Skin of body (tissue), 2 donors: ENCODE results near the gene ITPRID1. TPM values are rescaled to one million over a fixed set of nuclear protein-coding genes. Genes with fewer than 3 reads are reported as not detected.
"Not testable (repeated sequence)": the region's sequence is repeated elsewhere in the genome, so short reads cannot be mapped to it uniquely, and the experiment has no call there.

Source experiments
- DNase-seq: peaks from one replicate; lab custom pipeline; 2025; lab: John Stamatoyannopoulos, UW
- total RNA-seq: library from RNA; depleted of rRNA; stranded (reverse); fragments of >200 nt; gene quantifications from one replicate; pipeline ENCODE4 v1.2.3, GENCODE V29; 2014

The ITPRID1 gene
- 1.8 TPM for total RNA-seq

- DNase-seq: no peak
Observed at GRCh38 chr7:31513790-31514189, at the start of gene ITPRID1. Gene ITPRID1, plus strand, starts transcription at chr7:31514090. Its CDS starts 38,935 bp downstream, at chr7:31553025.

- DNase-seq: no peak
Observed at GRCh38 chr7:31464601-31465000, 49.3 kb upstream of the ITPRID1 start.

- no peak for DNase-seq
Observed at GRCh38 chr7:31465285-31465684, 48.6 kb upstream of the ITPRID1 start.

GRCh38 chr7:31466036-31466435, 47.9 kb upstream of the ITPRID1 start:
- DNase-seq: no peak

GRCh38 chr7:31470883-31471282, 43.0 kb upstream of the ITPRID1 start:
- not testable (repeated sequence) for DNase-seq

- no peak for DNase-seq
Observed at GRCh38 chr7:31475368-31475767, 38.5 kb upstream of the ITPRID1 start.

- DNase-seq: no peak
Observed at GRCh38 chr7:31476073-31476745, 37.7 kb upstream of the ITPRID1 start.

GRCh38 chr7:31476941-31477677, 36.8 kb upstream of the ITPRID1 start:
- DNase-seq: no peak

GRCh38 chr7:31478018-31478417, 35.9 kb upstream of the ITPRID1 start:
- no peak for DNase-seq

- peak; percentile 32 for DNase-seq
Observed at GRCh38 chr7:31478721-31479120, 35.2 kb upstream of the ITPRID1 start.

- no peak for DNase-seq
Observed at GRCh38 chr7:31487071-31487470, 26.8 kb upstream of the ITPRID1 start.

- DNase-seq: no peak
Observed at GRCh38 chr7:31487476-31487875, 26.4 kb upstream of the ITPRID1 start.

- DNase-seq: no peak
Observed at GRCh38 chr7:31488562-31489203, 25.2 kb upstream of the ITPRID1 start.

- no peak for DNase-seq
Observed at GRCh38 chr7:31490796-31491314, 23.0 kb upstream of the ITPRID1 start.

GRCh38 chr7:31492086-31492485, 21.8 kb upstream of the ITPRID1 start:
- no peak for DNase-seq

- DNase-seq: no peak
Observed at GRCh38 chr7:31493714-31494181, 20.1 kb upstream of the ITPRID1 start.

- DNase-seq: no peak
Observed at GRCh38 chr7:31494421-31494820, 19.5 kb upstream of the ITPRID1 start.

- DNase-seq: no peak
Observed at GRCh38 chr7:31495653-31496052, 18.2 kb upstream of the ITPRID1 start.

- DNase-seq: no peak
Observed at GRCh38 chr7:31497516-31497915, 16.4 kb upstream of the ITPRID1 start.

GRCh38 chr7:31500656-31501055, 13.2 kb upstream of the ITPRID1 start:
- DNase-seq: no peak

GRCh38 chr7:31508823-31509222, 5.1 kb upstream of the ITPRID1 start:
- no peak for DNase-seq

- no peak for DNase-seq
Observed at GRCh38 chr7:31512166-31512565, 1.7 kb upstream of the ITPRID1 start.
